A549 (cell line): ENCODE data around the gene MYO5C.

ENCODE experiments used
- BCL3 ChIP-seq: fragments of >200 bp; sonication (Bioruptor Twin); formaldehyde crosslinking; IDR thresholded peaks from 3 replicates; pipeline ENCODE4 v1.6.1; 2016
- CTCF ChIP-seq: fragments of >200 bp; sonication (Bioruptor Twin); formaldehyde crosslinking; IDR thresholded peaks from 3 replicates; pipeline ENCODE4 v1.5.1; 2016
- JUNB ChIP-seq: fragments of >200 bp; sonication (Bioruptor Twin); formaldehyde crosslinking; IDR thresholded peaks from 2 replicates; pipeline ENCODE4 v1.6.1; 2016
- KDM1A ChIP-seq: fragments of 200-600 bp; sonication (generic); IDR thresholded peaks from 2 replicates; pipeline ENCODE4 v1.6.1; 2016; ENCODE audit warnings: low read depth, mild to moderate bottlenecking
- MAX ChIP-seq: IDR thresholded peaks from 2 replicates; pipeline ENCODE4 v1.6.1; 2012
- REST ChIP-seq: fragments of 200-600 bp; sonication (generic); IDR thresholded peaks from 2 replicates; pipeline ENCODE4 v1.6.1; 2016; ENCODE audit warnings: antibody characterized with exemption, mild to moderate bottlenecking, moderate library complexity
- SREBF2 ChIP-seq: fragments of 450-650 bp; IDR thresholded peaks from 2 replicates; pipeline ENCODE4 v1.6.1; 2014; ENCODE audit warnings: mild to moderate bottlenecking, moderate library complexity

GRCh38 chr15:52308446-52309153, 13.0 kb upstream of the MYO5C start:
- no peak for TF ChIP-seq CTCF
- TF ChIP-seq BCL3 = no peak
- TF ChIP-seq JUNB = no peak
- TF ChIP-seq REST = no peak
- no peak for TF ChIP-seq KDM1A
- TF ChIP-seq SREBF2 = no peak
- no peak for TF ChIP-seq MAX
